AG04449 (cell line): Measurements from ENCODE around the gene GSC.

ENCODE experiments used
- CTCF ChIA-PET: fragments of 350-600 bp; formaldehyde crosslinking; extraction: SDS; loops from one replicate; lab custom pipeline; 2021; ENCODE audit warnings: antibody characterized with exemption; lab: Yijun Ruan, JAX
- POLR2A ChIA-PET: fragments of 400-600, 350-600 bp; formaldehyde crosslinking; extraction: SDS; loops from one replicate; lab custom pipeline; 2020; ENCODE audit warnings: antibody characterized with exemption, inconsistent platforms; lab: Yijun Ruan, JAX
- DNase-seq: peaks from one replicate; pipeline ENCODE4 v3.0.0-alpha.2; 2010; ENCODE audit warnings: low read depth, low spot score
- H3K4me3 ChIP-seq: 2 replicates; pipeline ENCODE4 v1.5.1; 2011; ENCODE audit warnings: low read depth, mild to moderate bottlenecking, control low read depth, low read length
- CTCF ChIP-seq: IDR thresholded peaks from one replicate; pipeline ENCODE4 v1.5.1; 2011; ENCODE audit warnings: mild to moderate bottlenecking, moderate library complexity, low read length, control low read depth, inconsistent platforms; ENCODE audit not compliant: insufficient read depth; ENCODE audit errors: missing control alignments

The GSC gene

GRCh38 chr14:94796278-94796677 lies 26.4 kb upstream of the GSC start:
- CTCF ChIA-PET, result no interaction called here

GRCh38 chr14:94795372-94795771 lies 25.5 kb upstream of the GSC start:
- TF ChIP-seq CTCF, result no peak
- POLR2A ChIA-PET, result no interaction called here
- no peak overlapping the region for H3K4me3 ChIP-seq
- no peak for DNase-seq
- CTCF ChIA-PET, result no interaction called here

More at GRCh38 chr14:94796278-94796677, 26.4 kb upstream of the GSC start:
- no peak overlapping the region for H3K4me3 ChIP-seq
- POLR2A ChIA-PET, result no interaction called here
- TF ChIP-seq CTCF, result no peak
- DNase-seq, result no peak

- no peak for DNase-seq
- no peak for TF ChIP-seq CTCF
- CTCF ChIA-PET, result no interaction called here
- POLR2A ChIA-PET, result no interaction called here
- no peak overlapping the region for H3K4me3 ChIP-seq
These were observed 24.0 kb upstream of the GSC start for GRCh38 chr14:94793901-94794300.

- ChIA-PET CTCF (no interaction called here), POLR2A (no interaction called here)
- TF ChIP-seq CTCF, result no peak
- no peak overlapping the region for H3K4me3 ChIP-seq
- DNase-seq, result no peak
These were observed 17.7 kb upstream of the GSC start for GRCh38 chr14:94787655-94788054.

GRCh38 chr14:94787092-94787491 lies 17.2 kb upstream of the GSC start:
- ChIA-PET POLR2A (no interaction called here), CTCF (no interaction called here)
- no peak overlapping the region for H3K4me3 ChIP-seq
- TF ChIP-seq CTCF, result no peak
- DNase-seq, result no peak

- ChIA-PET POLR2A (no interaction called here), CTCF (no interaction called here)
- no peak for TF ChIP-seq CTCF
- no peak for DNase-seq
- H3K4me3 ChIP-seq, result no peak overlapping the region
These were observed 10.9 kb upstream of the GSC start for GRCh38 chr14:94780536-94781399.
